SKM-1 treated with dmso at 0.1 percent for 144 hours (cell line): ENCODE data around the gene PAX3.

Experiments used
- DNase-seq: peaks from one replicate; lab custom pipeline; 2025; ENCODE audit not compliant: unreplicated experiment; lab: John Stamatoyannopoulos, UW

Gene PAX3

DNA sequence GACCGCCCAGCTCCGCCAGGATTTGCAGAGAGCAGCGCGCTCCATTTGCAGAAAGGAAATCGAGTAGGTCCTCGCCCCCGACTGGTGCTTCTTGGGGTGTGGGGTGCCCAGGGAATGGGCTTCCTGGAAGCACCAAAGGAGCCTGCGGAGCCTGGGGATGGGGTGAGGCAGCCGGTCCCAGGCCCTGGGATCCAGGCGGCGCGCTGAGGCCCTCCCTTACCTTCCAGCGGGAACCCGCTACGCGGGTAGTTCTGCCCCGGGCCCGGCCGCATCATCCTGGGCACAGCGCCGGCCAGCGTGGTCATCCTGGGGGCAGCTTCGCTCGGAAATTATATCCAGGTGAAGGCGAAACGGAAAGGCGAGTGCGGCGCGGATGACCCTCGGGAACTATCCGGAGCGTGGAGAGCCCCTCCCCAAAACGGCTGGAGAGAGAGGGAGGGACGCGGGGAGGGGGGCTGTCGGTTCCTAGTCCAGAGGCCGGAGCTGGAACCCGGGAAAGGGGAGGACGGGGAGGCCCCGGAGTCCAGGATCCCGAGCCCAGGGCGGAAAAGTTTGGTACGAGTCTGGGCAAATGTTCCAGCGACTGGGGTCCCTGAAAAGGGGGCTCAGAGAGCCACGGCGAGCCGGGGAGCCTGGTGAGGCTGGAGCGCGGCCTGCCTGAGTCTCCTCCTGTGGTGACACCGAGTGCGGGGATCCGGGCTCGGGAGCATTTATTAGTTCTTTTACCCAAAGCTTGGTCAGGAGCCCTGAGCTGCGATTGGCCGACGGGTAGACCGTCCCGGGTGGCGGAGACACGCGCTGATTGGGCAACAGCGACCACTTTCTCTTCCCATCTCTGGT is at the start of gene PAX3:
TSS of gene PAX3 (minus strand) at position 688 of the 840 bp plus-strand sequence. CDS start at position 305, 383 bp downstream.
- no peak for DNase-seq

DNA sequence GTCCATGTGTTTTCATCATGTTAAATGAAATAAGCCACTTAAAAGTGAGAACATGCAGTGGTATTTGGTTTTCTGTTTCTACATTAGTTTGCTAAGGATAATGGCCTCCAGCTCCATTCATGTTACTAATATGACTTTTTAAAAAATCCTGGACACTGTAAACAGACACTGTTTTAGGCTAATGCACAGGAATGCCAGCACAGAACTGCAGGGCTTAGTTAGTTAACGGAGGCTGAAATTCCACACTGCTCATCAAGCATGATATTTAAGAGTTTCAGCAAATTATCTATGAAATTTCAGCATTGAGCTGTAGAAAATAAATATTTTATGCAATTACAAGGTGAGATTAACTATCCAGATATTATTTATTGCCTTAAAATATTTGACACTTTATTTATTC is 42.5 kb upstream of the PAX3 start:
- no peak for DNase-seq

DNA sequence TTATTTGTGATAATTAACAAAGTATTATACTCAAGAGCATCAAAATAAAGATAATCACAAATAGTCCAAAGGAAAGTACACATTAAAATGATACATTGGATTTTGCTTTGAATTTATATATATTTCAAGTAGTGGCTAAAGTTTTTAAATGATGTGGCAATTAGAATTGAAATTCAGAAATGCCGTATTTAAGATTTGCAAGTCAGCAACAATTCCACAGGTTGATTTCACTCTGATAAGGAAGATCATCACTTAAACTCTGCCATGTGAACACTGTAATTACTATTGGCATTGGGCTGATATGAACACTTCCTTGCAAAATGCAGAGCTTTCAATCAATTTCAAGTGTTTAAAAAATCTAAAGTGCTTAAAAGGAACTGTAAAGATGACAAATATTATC is 39.6 kb upstream of the PAX3 start:
- no peak for DNase-seq

DNA sequence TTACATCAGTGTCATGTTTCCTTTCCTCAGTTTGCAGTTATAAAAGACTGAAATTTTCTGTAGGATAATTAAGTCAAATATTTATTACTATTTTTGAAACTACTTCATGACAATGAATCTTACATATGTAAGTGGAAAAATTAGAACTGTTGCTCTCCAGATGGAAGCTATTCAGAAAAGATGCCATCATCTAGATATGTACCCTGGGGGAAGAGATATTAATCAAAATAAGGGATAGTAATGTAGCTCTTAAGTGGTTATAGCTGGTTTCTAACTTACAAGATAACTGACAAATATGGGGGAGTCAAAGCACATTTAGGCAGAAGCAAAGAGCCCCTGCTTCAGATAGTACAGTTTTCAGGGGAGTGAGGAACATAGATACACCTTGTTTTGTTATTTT is 38.1 kb upstream of the PAX3 start:
- no peak for DNase-seq

DNA sequence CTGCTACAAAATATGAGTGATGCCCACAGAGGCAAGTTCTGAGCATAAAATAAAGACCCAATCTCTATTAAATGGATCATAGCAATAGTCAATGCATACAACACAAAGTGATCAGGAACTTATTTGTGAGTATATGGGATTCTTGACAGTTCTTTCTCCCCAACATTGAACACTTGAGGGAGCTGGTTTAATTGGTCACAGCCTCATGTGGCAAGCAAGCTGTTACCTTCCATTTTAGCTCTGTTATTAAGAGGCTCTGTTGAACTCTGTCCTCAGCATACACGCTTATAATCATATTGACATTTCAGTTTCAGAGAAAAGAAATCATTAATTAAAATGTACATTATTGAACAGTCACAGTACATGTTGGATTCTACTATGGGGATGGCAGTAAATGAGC is 37.6 kb upstream of the PAX3 start:
- DNase-seq = no peak

DNA sequence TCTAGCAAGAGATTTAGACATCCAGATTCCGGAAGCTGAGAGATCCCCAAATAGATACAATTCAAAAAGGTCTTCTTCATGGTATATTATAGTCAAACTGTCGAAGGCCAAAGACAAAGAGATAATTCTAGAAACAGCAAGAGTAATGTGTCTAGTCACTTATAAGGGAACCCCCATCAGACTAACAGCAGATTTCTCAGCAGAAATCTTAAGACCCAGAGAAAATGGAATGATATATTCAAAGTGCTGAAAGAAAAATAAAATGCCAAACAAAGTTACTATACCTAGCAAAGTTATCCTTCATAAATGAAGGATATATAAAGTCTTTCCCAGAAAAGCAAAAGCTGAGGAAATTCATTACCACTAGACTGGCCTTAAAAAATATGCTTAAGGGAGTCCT is 36.1 kb upstream of the PAX3 start:
- no peak for DNase-seq

DNA sequence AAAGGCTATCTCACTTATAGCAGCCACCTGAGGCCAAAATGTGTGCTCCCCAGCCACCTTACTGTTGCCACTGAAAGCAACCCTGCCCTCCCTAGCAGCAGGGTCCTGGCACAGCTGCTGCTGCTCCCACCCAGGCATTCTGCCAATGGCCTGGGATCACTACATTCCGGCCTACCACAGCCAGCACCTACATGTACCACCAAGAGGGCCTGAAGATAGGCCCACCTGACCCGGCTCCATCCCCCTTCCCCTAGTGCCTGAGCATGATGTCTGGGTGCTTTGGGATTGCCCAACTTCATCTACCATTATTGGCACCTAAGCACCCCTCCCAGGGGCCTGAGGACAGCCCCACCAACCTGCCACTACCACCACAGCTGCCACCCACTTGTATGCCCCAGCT is 34.6 kb upstream of the PAX3 start:
- no peak for DNase-seq

DNA sequence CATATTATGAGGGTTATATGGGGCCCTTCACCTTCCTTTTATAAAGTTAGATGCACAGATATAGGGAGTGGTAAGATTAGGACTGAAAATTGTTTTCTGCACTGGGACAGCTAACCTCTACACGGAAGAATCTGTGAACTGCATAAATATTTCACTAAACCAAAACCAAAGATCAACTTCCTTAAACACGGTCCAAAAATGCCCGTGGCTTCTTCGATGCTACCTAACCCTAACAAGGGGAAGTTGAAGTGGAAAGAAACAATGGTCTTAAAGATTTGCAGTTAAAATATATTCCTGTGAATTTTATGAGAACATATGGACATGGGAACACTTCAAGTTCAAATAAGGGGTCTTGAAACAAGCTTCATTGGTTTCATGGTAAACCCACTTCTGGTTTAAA is 33.3 kb upstream of the PAX3 start:
- peak; percentile 63 for DNase-seq

DNA sequence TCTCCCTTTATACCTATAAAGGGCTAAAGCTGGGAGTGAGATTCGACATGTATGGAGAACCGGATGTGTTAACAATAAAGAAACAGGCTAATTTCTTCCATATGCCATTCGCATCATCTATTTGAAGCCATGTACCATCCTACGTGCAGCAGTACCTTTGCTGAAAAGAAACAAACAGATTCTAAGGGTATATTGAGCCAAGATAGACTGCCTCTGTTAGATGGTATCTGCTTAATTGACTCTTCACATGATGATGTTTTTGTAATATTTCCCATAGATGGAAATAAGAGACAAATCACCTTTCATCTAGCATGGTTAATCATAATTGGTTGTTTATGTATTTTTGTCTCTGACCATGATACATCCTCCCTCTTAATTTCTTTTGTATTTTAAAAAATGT is 32.1 kb upstream of the PAX3 start:
- no peak for DNase-seq

DNA sequence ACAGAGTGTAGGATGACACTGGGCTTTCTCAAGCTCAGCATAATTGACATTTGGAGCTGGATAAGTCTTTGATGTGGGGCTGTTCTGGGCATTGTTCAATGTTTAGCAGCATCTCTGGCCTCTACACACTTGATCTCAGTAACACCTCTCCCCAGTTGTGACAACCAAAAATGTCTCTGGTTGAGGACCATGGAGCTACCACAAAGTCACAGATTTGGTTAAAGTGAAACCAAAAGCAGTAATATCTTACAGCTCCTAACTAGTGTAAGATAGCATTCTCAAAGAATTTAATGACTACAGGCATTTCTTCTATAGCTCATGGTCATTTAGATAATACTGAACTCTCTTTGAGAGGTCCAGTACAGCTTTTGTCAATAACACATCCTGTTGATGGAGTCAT is 23.4 kb upstream of the PAX3 start:
- no peak for DNase-seq

DNA sequence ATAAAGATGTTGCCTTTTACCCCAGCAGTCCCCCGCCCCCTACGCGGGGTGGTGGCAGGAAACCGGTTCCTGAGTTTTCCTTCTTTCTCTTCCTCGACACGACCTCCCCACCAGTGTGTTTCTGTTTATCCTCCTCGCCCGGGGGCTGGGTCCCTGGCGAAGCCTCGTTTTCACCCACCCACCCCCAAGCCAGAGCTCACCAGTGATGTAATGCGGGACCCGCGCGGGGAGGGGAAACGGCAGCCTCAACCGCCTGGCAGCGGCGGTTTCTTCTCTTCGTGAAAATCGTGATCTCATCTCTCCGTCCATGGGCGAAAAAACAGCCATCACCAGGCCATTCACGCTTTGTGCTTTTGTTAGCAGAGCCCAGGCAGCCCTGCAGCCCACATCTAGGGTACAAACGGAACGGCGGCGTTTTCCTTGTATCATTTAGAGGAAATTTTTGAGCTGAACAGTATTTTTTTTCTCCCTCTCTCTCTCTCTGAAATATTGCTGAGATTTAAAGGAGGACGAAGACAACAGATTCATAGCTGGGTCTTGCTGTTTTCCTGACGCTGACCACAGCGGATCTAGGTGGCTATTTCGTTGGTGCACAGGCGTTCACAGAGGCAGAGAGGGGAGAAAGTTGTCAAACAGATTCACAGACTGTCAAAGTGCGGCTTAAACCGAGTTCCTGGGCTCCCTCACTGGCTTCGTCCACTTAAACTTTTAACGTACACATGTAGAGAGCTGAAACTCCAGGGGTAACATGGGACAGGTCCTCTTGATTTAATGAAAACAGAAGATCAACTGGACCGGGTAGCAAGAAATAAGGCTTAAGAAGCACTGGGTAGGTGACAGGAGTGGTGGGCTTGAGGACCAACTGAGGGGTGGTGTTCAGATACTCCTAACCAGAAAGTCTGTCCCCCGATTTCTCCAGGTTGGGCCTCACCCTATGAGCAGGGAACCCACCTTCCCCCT is 21.9 kb upstream of the PAX3 start:
- no peak for DNase-seq

DNA sequence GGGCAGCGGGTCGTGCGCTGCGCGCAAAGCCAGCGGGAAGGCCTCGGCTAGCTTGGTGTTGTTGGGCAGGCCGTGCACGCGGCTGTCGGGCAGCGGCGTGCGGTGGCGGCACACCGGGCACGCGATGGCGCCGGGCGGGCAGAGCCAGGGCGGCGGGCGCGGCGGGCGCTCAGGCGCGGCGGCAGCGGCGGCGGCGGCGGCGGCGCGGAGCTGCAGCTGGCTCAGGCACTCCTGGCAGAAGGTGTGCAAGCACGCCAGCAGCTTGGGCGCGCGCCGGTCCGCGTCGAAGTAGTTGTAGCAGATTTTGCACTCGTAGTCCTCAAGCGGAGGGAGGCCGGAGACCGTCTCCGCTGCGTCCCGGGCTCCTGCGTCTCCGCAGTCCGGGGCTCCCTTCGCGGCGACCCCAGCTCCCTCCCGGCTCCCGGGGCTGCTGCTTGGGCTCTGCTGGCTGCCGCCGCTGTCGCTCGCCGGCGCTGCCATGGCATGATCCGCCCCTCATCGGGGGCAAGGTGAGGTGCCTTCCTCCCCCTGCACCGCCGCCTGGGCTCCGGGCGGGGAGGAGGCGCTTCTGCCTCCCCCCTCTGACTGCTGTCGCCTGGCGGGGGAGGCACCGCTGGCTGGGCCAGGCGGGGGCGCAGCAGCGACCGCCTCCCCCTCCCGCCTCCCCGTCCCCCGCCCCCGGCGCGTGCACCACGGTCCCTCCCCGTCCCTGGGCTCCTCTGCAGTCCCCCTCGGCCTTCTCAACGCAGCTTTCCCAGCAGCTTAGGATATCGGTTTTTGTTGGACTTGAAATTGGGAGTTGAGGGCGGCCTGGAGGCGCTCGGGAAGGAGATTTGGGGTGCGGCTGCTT is 21.0 kb upstream of the PAX3 start:
- DNase-seq = no peak

DNA sequence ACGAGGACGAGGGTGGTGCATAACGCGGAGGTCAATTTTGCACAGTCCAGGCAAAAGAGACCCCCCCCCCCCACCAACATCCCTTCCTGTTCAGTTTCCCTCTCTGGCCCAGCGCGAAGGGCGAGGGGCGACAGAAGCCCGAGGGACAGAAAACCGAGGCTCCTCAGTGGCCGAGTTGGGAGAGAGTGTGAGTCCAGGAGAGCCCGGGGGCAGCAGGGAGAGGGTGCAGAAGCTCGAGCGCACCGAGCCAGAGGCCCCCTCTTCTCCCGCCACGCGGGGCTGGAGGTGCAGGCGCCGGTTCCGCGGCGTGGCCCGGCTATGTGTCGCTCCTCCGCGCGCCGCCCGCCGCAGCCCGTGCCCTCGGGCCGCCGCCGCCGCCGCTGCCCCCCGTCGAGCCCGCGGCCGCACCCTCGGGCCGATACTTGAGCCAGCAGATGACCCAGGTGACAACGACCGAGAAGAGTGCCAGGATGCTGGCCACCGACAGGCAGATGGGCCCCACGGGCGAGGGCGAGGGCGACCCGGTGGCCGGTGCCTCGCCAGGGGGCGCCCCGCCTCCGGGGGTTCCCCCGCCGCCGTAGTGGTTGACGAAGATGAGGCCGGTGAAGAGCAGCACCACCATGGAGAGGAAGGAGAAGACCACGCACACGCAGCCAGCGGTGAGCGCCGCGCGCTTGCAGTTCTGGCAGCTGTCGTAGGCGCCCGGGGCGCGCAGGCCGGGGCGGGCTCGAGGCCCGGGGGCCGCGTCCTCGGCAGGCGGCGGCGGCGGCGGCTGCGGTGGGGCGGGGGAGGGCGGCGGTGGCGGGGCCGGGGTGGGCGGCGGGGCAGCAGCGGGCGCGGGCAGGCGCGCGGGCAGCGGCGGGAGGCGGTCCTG is 20.2 kb upstream of the PAX3 start:
- DNase-seq = peak; percentile 62

DNA sequence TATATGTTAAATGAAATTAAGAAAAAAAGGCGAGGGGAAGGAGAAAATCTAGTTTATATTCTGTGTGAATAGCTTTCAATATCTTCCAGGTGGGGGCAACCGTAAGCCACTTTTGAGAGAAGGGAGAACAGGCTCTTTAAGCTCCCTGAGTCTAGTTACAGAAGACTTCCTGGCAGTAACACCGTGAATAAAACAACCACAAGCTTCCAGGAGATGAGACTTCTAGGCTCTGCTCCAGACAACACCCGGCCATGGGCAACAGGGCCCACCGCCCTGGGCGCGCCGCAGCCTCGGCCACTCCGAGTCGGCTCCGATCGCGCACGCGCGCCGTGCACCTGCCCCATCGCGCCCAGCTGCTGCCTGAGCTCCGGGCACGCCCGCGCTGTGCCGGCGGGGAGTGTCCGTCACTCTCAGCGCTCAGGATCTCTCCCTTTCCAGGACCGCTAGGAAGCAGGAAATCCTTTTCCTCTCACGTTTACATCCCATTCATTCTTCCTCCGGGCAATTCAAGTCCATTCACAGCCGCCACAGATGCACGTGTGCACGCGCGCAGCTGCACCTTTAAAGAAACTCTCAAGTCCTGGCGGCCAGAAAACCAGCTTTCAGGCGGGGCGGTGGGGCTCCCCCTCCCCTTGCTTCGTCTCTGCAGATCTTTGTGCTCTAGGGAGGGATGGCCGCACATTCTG is 19.4 kb upstream of the PAX3 start:
- DNase-seq = peak; percentile 64

DNA sequence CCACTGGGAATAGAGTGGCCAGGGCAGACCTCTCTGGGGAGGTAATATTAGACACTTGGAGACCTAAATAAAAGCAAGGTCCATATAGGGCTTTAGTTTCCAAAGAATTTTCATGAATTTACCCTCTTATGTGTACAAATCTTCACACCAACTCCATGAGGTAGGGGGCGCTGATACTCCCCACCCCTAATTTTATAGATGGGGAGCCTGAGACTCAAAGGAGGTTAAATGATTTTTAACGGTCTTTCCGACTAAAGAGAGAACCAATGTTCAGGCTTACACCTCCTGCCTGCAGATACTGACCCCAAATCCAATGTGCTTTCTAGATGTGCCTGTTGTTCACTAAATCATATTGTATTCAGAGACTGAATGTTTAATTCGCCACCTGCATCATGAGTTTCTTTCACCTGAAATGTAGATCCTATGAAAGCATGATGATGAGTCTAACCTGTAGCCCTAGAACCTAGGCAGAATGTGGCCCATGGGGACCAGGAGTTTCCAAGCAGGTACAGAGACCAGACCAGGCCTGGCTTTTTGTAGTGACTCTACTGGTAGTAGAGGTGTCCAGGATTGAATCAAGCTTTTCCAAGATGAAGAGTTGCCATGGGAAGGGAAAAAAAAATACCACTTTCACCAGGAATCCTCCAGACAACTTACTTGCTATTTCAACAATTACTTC is 16.8 kb upstream of the PAX3 start:
- no peak for DNase-seq

DNA sequence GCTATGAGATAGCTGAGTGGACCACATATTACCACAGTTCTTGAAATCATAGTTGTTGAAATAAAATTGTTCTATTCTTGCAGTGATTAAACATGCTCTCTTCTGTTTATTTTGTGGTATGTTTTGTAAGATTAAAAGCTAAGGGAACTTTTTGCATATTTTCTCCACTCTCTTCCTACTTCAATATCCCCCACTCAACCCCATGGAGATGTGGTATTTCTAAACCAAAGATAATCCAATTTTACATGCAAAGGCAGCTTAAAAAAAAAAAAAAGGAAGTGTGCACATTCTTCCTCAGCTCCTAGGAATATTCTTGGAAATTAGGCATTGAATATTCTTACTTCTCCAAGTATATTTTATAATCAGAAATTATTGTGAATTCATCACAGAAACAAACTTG is 15.0 kb upstream of the PAX3 start:
- no peak for DNase-seq

DNA sequence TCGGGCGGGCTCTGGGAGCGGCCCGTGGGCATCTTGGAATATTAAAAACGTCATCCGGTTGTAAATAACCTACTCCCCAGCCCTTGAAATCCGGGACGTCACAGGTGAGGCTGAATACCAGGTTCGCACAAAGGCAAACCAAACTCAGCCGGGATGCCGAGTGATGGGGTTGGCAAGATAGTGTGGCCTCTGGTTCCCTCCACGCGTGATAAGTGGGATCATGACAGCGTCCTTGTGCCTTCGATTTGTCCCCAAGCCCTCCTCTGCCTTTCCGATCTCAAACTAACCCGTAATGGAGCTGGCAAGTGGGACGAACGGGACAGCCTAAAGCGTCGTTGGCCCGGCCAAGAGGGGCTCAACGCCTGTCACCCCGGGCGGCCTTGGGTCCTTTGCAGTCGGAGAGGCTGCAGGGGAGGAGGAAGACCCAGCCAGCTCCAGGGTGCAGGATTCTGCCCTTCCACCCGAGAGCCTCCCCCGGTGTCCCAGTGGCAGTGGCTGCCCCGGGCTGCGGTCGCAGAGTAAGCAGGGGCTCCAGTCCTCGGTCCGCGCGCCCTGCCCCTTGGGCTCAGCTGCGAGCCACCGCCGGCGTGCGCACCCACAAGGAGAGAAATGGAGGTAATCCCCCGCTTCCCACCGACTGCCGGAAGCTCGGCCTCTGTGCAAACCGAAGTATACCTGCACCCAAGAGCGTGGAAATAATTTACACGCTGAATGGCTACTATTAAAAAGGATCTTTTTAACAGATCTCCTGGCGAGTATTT is 13.4 kb upstream of the PAX3 start:
- DNase-seq = no peak

DNA sequence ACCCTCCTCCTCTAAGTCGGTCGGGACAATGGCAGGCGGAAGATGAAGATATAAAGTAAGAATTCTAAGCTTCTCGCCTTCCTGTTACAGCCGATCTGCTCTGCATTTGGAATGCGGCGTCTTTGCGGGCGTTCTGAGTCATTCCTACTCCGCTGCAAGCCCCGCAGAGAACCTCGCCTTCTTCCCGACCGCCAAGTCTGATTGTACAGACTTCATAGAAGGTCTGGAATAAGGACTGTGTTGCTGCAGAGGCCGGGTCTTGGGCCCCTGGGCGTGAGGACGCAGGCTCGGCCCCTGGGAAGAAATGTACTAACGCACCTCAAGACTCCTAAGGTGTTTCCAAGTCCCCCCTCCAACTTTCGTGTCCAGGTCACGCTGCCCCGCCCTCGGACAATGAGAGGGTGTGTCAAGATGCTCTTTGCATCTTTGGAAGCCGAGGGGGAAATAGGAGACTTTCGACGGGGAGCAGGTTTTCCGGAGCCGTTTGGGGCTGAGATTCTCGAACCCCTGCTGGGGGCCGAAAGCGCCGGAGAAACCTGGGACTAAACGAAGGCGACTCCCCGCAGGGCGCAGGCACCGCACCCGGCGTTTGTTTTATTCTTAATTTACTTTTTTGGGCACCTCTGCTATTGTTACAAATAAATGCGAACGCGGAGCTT is 12.7 kb upstream of the PAX3 start:
- no peak for DNase-seq
